Activated B cell treated with CpG ODN at 0.5 μM for 24 hours (primary cell): ENCODE results near the gene APMAP. TPM values are rescaled to one million over a fixed set of nuclear protein-coding genes. Genes with fewer than 3 reads are reported as not detected.

Source experiments
- ATAC-seq: fragments of 200-7000 bp; cut with Tn5 transposase; one replicate; pipeline ENCODE4 v1.10.0; 2021; ENCODE audit warnings: low read depth, mild to moderate bottlenecking, moderate library complexity
- CTCF ChIA-PET: fragments of 350-600 bp; sonication (Branson Sonifier 250); formaldehyde crosslinking; loops from one replicate; lab custom pipeline; 2021; ENCODE audit warnings: antibody characterized with exemption; lab: Charles Lee
- POLR2A ChIA-PET: fragments of 350-600 bp; sonication (Branson Sonifier 250); formaldehyde crosslinking; loops from one replicate; lab custom pipeline; 2021; ENCODE audit warnings: antibody characterized with exemption; lab: Charles Lee
- DNase-seq: peaks from one replicate; pipeline ENCODE4 v3.0.0; 2022
- H3K27ac Mint-ChIP-seq: one replicate; pipeline ENCODE4 v1.8.0; 2020; ENCODE audit warnings: mixed read lengths
- H3K27me3 Mint-ChIP-seq: one replicate; pipeline ENCODE4 v1.8.0; 2021; ENCODE audit warnings: mixed read lengths
- H3K36me3 Mint-ChIP-seq: one replicate; pipeline ENCODE4 v1.8.0; 2021; ENCODE audit warnings: low read depth, mixed read lengths
- H3K4me1 Mint-ChIP-seq: one replicate; pipeline ENCODE4 v1.8.0; 2021; ENCODE audit warnings: mixed read lengths
- H3K4me3 Mint-ChIP-seq: one replicate; pipeline ENCODE4 v1.8.0; 2020; ENCODE audit warnings: mild to moderate bottlenecking, mixed read lengths
- H3K9me3 Mint-ChIP-seq: one replicate; pipeline ENCODE4 v1.8.0; 2020; ENCODE audit warnings: mixed read lengths
- intact Hi-C: fragments of 100-400 bp; cut with micrococcal nuclease; formaldehyde crosslinking; loops from one replicate; pipeline ENCODE4 v1.15.1; 2024
- total RNA-seq: library from RNA; stranded (reverse); gene quantifications from 2 replicates; pipeline ENCODE4 v1.2.3, GENCODE V29; 2022
- TF ChIP-seq, protein P1 (sequence below): fragments of 200-600 bp; IDR thresholded peaks from one replicate; pipeline ENCODE4 v1.8.0; 2022; ENCODE audit warnings: antibody characterized with exemption, mild to moderate bottlenecking

APMAP gene
- total RNA-seq, 1 donor from 2014 or later, result 22.3 TPM

DNA sequence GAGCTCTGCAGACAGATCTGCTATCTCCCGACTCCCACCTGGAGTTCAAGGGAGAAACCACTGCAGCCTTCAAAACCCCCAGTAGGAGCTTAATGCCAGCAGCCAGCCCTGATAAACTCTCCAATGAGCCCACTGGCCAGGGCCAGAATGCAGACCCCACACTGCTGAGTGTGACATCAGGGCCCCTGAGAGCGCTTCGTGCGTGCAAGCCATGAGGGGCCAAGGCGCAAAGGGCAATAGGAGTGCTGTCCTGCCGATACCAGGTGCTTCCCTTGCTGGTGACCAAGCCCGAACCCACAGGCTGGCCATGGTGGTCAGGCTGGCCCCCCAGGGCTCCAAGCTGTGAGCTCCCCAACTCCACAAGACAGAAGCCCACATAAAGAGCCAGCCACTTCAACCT is 76.7 kb downstream of the APMAP start:
- CTCF ChIA-PET, result no interaction called here
- Mint-ChIP-seq H3K9me3 (no peaks in the 10 kb centered on the region), H3K4me3 (no peak overlapping the region), H3K36me3 (no peaks in the 10 kb centered on the region), H3K4me1 (peaks cover 3% of the 10 kb centered on the region), H3K27ac (no peak overlapping the region), H3K27me3 (peaks cover 17% of the 10 kb centered on the region)
- POLR2A ChIA-PET, result no interaction called here
- DNase-seq (no peak), ATAC-seq (no peak)
- intact Hi-C loops, result loop anchor here (5.0 kb wide), 2 partner anchors 134 to 979 kb away; no protein-coding TSS in a partner anchor
- TF ChIP-seq, protein P1, sequence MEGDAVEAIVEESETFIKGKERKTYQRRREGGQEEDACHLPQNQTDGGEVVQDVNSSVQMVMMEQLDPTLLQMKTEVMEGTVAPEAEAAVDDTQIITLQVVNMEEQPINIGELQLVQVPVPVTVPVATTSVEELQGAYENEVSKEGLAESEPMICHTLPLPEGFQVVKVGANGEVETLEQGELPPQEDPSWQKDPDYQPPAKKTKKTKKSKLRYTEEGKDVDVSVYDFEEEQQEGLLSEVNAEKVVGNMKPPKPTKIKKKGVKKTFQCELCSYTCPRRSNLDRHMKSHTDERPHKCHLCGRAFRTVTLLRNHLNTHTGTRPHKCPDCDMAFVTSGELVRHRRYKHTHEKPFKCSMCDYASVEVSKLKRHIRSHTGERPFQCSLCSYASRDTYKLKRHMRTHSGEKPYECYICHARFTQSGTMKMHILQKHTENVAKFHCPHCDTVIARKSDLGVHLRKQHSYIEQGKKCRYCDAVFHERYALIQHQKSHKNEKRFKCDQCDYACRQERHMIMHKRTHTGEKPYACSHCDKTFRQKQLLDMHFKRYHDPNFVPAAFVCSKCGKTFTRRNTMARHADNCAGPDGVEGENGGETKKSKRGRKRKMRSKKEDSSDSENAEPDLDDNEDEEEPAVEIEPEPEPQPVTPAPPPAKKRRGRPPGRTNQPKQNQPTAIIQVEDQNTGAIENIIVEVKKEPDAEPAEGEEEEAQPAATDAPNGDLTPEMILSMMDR, result no peak

DNA sequence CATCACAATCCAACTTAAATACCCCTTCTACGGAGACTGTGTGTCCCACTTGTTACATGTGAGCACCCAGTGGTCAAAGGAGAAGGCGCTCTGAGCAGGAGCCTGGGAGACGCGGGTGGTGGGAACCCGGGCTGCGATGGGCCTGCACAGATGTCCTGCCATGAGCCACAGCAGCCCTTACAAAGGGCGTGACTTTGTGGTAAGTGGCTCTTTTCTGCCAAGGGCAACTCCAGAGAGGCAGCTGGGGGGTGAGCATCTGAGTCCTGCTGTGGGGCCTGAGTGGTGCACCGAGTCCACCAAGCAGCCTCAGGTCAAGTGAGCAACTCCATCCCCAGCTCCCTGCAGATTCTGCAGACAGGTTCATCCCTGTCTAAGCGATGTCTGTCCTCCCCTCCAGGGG is 77.1 kb downstream of the APMAP start:
- Mint-ChIP-seq H3K9me3 (no peaks in the 10 kb centered on the region), H3K27me3 (peaks cover 17% of the 10 kb centered on the region), H3K36me3 (no peaks in the 10 kb centered on the region), H3K4me1 (peaks cover 3% of the 10 kb centered on the region), H3K27ac (no peak overlapping the region), H3K4me3 (no peak overlapping the region)
- ATAC-seq (no peak), DNase-seq (no peak)
- POLR2A ChIA-PET, result no interaction called here
- intact Hi-C loops, result loop anchor here (5.0 kb wide), 2 partner anchors 133 to 978 kb away; no protein-coding TSS in a partner anchor
- CTCF ChIA-PET, result no interaction called here
- TF ChIP-seq, protein P1, result no peak

DNA sequence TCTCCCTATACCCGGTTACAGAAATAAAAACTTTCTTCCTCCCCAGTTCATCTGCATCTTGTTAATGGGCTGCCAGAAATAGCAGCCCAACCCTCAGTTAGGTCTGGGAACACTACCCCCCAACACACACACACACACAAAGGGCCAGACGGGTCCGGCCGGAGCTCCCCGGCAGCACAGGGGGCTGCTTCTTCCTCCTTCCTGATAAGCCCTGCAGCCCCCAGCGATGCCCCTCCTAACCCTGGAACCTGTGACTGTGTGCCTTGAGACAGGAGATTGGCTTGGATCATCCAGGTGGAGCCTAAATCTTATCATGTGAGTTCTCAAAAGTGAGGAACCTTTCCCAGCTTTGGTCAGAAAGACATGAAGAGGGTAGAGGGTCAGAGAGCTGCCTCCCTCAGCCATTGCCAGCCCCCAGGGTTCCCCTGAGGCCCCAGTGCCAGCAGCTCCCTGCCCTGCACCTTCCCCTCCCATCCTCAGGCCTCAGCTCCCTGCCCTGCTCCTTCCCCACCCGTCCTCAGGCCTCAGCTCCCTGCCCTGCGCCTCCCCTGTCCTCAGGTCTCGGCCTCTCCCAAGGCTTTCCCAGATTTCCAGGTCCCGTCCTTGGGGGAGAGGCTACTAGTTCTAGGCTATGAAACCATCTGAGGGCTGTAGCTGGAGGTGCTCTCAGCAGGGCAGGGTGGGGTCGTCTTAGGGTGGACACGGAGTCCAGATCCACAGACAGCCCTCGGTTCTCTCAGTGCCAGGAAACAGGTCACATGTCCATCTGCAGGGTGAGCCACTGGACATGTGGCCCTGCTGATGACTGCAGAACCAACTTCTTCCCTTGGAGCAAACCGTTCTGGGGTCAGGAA is 77.9 kb downstream of the APMAP start:
- Mint-ChIP-seq H3K36me3 (no peaks in the 10 kb centered on the region), H3K4me1 (peaks cover 3% of the 10 kb centered on the region), H3K27ac (no peak overlapping the region), H3K4me3 (no peak overlapping the region), H3K27me3 (peaks cover 13% of the 10 kb centered on the region), H3K9me3 (no peaks in the 10 kb centered on the region)
- intact Hi-C loops, result loop anchor here (5.0 kb wide), 2 partner anchors 132 to 977 kb away; no protein-coding TSS in a partner anchor
- ATAC-seq (no peak), DNase-seq (no peak)
- TF ChIP-seq, protein P1, result no peak
- POLR2A ChIA-PET, result no interaction called here
- CTCF ChIA-PET, result no interaction called here

DNA sequence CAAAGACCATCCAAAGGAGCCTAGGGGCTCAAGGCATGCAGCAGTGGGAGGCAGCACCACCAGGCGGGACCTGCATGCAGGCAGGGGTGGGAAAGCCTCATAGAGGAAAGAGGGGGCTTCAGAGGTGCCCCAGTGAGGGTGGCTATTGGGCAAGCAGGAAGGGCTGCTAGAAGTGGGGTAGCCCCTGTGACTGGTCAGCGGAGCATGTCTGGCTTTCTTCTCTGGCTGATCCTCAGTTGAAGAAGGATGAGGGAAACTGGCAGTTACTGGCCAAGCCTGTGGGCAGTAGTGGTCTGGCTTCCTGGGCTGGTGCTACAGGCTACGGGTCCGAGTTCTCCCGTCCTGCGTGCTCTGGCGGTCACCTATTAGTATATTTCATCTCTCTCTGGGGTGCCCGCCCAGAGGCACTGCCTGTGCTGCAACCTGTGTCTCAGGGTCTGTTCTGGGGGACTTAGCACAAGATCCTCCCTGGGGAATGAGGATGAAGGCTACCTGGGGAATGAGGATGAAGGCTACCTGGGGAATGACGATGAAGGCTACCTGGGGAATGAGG is 79.4 kb downstream of the APMAP start:
- H3K4me1 Mint-ChIP-seq, result no peaks in the 10 kb centered on the region
- no peak overlapping the region for H3K4me3 Mint-ChIP-seq
- H3K9me3 Mint-ChIP-seq, result peaks cover 6% of the 10 kb centered on the region
- DNase-seq, result no peak
- H3K36me3 Mint-ChIP-seq, result no peaks in the 10 kb centered on the region
- H3K27ac Mint-ChIP-seq, result no peak overlapping the region
- ChIA-PET POLR2A (no interaction called here), CTCF (no interaction called here)
- intact Hi-C loops, result no loop called here
- H3K27me3 Mint-ChIP-seq, result peaks cover 5% of the 10 kb centered on the region
- TF ChIP-seq, protein P1, result no peak
- ATAC-seq, result no peak

Other genes with a start within 250 kb of the APMAP start
- gene CST7, start 43.5 kb downstream of the APMAP start, total RNA-seq, result 0.86 and 1.0 TPM in 2 replicates
- 30.5 and 34.4 TPM in 2 replicates for gene ACSS1, start 65.4 kb upstream of the APMAP start, total RNA-seq
- not detected in 2 replicates for gene VSX1, start 89.4 kb upstream of the APMAP start, total RNA-seq
- gene ENTPD6, start 203.0 kb upstream of the APMAP start, total RNA-seq, result 37.2 and 44.4 TPM in 2 replicates